Measurements from ENCODE around the gene GTF2IRD1.
A peak's percentile ranks its signal among the peaks of the same experiment; 100 is the strongest.
"Not testable (repeated sequence)": the region's sequence is repeated elsewhere in the genome, so short reads cannot be mapped to it uniquely, and the experiment has no call there.

Gene GTF2IRD1

DNA sequence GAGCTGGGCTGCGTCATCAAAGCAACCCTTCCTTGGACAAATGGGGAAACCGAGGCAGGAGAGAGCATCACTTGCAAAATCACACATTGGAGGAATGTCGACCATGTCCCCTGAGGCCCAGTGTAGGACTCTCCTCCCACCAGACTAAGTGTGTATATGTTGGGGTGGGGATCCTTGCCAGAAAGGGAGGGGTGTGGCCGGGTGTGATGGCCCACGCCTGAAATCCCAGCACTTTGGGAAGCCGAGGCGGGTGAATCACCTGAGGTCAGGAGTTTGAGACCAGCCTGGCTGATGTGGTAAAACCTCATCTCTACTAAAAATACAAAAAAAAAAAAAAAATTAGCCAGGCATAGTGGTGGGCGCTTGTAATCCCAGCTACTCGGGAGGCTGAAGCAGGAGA, 23.3 kb upstream of the GTF2IRD1 start:
- DNase-seq (ENCODE audit: low read depth): not testable (repeated sequence)

DNA sequence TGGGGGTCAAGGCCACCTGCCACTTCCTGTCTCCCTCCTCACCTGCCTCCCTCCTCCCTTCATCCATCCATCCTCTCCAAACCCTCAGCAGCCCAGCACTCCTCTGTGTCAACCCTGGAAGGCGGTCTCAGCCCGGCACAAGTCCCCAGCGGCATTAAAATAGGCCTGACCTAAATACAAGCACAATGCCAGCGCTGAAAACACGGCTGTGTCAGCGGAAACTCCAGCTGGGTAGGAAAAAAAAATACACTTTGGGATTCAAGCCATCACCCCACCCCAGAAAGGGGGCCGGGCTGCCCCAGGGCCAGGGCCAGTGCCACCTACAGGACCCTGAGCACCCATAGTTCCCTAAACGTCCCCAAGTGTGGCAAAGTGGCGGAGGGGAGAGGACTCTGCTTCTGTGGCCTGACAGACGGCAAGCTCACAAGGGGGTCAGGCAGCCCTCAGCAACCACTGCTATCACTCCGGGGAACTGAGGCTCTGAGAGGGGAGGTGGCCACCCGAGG, 22.7 kb upstream of the GTF2IRD1 start:
- no peak for DNase-seq (ENCODE audit: low read depth)

DNA sequence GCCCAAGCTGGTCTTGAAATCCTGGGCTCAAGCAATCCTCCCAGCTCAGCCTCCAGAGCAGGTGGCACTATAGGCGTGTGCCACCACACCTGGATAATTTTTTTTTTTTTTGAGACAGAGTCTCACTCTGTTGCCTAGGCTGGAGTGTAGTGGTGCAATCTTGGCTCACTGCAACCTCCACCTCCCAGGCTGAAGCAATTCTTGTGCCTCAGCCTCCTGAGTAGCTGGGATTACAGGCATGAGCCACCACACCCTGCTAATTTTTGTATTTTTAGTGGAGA, 16.5 kb upstream of the GTF2IRD1 start:
- DNase-seq (ENCODE audit: low read depth): not testable (repeated sequence)

DNA sequence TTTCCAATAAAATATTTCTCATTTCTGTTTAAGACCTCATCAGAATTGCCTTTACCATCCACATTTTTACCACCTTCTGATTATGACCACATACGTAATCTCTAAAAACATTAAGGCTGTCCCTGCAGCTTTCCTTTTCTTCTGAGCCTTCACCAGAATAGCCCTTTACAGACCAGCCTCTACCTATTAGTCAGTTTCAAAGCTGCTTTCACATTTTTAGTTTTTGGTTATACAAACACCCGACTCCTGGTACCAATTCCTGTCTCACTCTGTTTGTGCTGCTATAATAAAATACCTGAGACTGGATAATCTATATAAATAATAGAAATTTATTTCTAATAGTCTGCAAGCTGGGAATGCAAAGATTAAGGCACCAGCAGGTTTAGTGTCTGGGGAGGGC, 15.4 kb upstream of the GTF2IRD1 start:
- no peak for DNase-seq (ENCODE audit: low read depth)

DNA sequence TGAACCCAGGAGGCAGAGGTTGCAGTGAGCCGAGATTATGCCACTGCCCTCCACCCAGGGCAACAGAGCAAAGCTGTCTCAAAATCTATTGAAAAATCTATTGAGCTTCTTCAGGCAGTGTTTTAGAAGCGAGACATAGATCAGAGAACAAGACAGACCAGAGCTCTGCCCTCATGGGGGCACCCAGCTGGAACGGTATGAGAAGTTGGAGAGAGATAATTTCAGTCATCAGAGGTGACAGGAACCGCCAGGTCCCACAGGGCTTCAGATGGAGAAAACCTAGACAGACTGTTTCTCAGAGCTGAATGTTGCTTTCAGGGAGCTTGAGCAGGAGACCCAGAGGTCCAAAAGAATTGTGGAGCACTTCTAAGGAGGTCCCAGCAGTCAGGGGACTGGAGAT, 14.2 kb upstream of the GTF2IRD1 start:
- DNase-seq (ENCODE audit: low read depth): no peak

DNA sequence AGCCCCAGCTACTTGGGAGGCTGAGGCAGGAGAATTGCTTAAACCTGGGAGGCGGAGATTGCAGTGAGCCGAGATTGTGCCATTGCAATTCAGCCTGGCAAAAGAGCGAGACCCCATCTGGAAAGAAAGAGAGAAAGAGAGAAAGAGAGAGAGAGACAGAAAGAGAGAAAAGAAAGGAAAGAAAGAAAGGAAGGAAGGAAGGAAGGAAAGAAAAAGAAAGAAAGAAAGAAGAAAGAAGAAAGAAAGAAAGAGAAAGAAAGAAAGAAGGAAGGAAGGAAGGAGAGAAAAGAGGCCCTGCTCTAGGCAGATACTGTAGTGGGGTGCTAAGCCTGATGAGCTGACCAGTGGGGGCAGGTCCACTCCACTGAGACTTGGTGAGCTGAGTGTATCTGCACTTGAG, 13.6 kb upstream of the GTF2IRD1 start:
- DNase-seq (ENCODE audit: low read depth): not testable (repeated sequence)

DNA sequence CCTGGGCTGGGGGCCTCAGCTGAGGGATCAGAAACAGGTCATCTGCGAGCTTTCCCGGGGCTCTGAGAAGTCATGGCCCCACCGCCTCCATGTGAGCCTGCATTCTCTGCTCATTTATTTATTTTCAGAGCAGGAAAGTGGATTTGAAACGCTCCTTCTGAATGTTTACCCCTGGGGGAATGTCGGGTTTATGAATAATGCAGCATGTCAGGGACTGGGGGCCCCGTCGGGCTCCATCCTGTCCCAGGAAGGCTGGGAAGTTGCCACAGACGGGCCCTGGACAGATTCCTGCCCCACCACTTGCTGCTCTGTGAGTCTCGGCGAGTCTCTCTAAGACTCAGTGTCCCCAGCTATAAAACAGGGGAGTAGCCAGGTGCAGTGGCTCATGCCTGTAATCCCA, 11.9 kb upstream of the GTF2IRD1 start:
- no peak for DNase-seq (ENCODE audit: low read depth)

DNA sequence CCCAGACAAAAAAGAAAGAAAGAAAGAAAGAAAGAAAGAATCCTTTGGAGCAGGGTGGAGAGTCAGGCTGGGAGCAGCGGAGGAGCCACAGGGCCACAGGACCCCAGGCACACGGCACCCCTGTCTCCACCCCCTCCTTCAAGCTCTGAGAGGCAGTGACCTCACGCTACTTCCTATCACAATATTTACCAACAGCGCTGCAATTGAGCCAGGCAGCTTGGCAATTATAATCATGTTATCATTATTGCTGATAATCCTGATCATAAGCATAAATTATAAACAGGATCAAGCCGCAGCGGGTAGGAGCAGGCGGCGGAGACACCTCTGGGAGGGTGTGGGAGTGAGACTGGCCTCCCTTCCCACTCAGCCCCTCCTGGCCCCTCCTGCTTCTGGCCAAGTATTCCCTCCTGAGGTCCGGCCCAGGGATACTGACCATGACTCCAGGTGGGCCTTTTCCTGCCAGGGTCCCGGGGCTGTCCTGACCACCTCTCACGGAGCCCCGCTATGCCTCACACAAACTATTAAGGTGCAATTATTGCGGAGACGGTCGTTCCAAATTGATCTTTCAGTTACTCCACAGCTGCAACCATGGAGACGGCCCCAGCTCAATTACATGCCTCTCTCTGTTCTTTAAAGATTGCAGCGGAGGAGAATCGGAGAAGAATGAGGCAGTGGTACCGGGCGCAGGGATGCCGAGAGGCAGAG, 10.0 kb upstream of the GTF2IRD1 start:
- no peak for DNase-seq (ENCODE audit: low read depth)

DNA sequence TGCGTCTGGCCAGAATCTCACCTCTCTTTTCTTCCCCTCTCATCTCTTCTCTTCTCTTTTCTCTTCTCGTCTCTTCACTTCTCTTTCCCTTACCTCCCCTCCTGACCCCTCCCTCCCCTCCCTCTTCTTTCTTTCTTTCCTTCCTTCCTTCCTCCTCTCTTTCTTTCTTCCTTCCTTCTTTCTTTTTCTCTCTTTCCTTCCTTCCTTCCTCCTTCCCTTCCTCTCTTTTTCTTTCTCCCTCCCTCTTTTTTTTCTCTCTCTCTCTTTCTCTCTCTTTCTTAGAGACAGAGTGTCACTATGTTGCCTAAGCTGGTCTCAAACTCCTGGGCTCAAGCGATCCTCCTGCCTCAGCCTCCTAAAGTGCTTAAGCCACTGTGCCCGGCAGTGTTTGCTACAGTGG, 4.6 kb upstream of the GTF2IRD1 start:
- DNase-seq (ENCODE audit: low read depth): no peak

DNA sequence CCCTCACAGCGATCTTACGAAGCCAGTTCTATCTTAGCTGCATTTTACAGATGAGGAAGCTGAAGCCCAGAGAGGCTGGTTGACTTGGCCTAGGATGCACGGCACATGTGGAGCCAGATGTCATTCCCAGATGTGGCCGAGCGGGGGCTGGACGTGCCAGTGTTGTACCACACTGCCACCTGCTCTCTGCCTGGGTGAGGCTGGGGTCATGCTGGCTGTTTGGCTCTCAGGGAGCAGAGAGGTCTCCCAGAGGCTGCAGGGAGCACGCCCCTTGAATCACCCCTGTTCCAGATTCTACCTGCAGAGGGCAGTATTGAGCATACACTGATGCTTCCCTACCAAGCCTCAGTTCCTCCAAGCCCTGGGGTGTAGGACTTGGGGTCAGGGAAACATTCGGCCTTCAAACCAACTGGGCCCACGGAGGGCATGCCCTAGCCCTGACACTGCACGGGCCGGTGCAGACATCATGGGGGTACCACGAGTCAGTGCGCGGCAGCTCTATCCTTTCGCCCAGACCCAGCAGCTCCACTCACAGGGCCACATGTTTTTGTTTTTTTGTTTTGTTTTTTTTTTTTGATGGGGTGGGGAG, 3.8 kb upstream of the GTF2IRD1 start:
- DNase-seq (ENCODE audit: low read depth): peak; percentile 26

DNA sequence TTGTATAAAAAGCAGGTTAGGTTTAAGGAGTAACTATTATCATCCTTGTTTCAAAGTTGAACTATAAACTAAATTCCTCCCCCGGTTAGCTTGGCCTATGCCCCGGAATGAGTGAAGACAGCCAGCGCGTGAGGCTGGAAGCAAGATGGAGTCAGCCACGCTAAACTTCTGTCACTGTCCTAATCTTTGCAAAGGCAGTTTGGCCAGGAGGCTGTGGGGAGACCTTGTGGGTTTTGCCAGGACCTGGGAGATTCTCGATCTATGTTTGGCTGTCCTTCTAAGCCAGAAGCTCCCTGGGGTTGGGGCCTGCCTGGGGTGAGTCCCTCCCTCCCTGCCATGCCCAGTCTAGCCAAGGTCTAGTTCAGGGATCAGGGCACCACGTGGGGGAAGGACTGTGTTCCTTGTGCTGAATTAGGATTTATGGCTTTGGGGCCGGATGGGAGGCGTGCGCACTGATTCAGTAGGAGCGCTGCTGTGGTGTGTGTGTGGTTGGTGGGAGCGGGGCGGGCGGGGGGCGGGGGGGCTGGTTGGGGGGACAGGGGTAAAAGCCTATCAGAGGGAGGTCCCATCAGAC, 871 bp upstream of the GTF2IRD1 start:
- no peak for DNase-seq (ENCODE audit: low read depth)

DNA sequence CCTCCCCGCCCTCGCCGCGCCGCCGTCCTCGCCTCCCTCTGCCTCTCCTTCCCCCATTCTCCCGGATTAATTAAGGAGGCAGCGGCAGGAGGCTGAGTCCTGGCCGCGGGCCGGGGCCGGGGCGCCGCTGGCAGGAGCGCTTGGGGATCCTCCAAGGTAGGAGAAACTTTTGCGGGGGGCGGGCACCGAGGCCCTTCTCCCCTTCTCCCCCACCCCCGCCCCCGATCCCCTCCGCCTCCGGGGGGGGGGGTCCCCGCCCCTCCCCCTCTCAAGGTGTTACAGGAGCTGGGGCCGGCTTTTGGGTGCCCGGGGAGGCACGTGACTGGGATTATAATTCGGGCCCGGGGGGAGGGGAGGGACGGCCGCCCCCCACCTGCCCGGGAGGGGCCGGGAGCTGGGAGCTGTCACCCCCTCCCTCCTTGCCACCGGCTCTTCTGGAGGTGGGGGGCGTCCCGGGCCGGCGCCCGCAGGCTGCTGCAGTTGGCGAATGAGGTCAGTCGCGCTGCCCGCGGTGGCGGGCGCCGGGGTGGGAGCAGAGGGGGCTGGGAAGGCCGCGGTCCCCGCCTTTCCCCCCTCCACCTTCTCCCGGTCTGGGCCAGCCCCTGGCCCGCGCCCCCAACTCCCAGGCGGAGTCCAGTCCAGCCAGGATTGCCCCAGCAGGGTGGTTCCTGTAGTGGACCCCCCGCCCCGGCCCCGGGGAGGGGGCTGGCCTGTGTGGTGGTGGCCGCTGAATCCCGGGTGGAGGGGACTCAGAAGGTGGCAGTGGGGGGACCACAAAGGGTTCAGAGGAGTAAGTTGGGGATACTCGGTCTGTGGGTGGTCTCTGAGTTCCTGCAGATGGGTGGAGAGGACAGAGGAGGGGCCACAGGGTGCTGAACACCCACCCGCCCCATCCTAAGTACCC, 567 bp downstream of the GTF2IRD1 start:
- DNase-seq (ENCODE audit: low read depth): no peak

DNA sequence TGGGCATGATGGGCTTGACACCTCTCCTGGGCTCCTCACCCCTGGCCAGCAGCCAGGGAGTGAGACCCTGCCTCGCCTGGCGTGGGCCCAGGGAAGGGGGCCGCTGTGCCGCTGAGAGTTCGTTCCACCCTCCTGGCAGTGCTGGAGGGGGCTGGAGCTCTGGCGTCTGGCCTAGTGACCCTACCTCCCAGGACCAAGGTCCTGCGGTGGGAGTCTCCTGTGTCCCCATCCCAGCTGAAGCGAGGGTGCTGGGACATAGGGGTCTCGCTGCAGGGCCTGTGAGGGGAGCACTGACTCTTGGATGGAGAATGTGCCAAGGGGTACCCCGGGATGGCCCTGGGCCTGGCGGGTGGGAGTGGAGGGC, 1.2 kb downstream of the GTF2IRD1 start:
- DNase-seq (ENCODE audit: low read depth): no peak

DNA sequence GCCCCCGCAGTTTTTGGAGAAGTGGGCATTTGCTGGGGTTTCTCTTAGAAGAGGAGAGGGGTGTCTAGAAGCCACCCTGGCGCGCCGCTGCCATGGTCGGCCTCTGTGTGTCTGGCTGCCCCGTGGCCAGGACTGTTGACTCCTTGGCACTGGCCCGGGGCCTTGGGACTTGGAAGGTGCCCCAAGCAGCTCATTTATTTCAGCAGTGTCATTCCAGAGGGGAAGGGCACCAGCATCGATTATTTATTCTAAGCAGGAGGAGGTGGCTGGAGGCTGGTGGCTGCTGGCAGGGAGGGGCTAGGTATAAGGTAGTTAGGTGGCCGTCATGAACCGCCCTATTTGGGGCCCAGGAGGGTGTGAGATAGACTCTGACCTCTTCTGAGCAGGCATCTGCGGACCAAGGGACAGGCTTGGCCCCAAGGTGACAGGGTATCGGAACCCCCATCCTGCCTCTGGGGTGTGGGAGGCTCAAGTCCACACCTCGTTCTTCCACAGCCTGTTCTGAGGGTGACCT, 1.6 kb downstream of the GTF2IRD1 start:
- DNase-seq (ENCODE audit: low read depth): no peak

DNA sequence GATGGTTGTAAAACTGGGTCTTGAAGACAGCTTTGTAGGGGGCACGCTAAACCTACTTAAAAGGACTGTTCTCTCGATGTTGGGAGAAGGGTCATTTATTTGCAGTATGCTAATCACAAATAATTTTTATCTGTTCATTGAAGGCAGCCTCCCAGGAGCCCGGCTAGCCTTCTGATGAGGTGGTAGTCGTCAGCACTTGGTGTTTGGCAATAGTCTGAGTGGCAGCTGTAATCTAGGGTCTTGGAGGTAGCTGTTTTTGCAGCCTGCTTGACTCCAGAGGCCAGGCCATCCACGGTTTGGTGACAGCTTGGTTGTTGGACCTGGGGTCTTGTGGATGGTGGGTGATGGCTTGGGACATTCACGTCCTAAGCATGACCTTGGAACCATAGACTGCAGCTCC, 2.2 kb downstream of the GTF2IRD1 start:
- DNase-seq (ENCODE audit: low read depth): no peak

DNA sequence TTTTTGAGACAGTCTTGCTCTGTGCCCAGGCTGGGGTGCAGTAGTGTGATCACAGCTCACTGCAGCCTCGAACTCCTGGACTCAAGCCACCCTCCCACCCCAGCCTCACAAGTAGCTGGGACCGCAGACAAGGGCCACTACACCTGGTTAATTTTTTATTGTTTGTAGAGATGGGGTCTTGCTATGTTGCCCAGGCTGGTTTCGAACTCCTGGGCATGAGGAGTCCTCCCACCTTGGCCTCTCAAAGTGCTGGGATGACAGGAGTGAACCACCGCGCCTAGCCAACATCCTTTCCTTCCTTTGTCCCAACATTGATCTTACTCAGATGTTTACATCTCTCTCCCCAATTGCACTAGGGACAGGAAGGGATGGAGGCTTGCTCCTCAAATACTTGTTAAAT, 3.3 kb downstream of the GTF2IRD1 start:
- DNase-seq (ENCODE audit: low read depth): no peak

DNA sequence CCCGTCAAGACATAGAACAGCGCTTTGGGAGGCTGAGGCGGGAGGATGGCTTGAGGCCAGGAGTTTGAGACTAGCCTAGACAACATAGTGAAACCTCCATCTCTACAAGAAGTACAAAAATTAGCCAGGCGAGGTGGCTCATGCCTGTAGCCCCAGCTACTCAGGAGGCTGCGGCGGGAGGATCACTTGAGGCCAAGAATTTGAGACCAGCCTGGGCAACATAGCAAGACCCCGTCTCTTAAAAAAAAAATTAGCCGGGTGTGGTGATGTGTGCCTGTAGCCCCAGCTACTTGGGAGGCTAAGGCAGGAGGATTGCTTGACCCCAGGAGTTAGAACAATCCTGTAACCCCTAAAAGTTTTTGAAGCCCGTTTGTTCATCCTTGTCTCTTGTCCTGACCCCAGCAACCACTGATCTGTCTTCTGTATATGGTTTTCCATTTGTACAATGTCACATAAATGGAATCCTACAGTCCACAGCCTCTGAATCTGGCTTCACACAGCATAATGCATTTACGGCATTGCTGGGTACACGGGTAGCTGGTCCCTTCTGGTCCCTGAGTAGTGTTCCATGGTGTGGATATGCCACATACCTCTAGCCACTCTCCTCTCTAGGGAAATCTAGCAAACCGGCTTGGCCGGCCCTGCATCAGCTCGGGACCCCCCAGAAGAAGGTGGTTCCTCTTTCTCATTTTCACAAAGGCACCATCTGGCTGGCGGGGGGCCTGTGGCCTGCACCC, 8.4 kb downstream of the GTF2IRD1 start:
- DNase-seq (ENCODE audit: low read depth): no peak

DNA sequence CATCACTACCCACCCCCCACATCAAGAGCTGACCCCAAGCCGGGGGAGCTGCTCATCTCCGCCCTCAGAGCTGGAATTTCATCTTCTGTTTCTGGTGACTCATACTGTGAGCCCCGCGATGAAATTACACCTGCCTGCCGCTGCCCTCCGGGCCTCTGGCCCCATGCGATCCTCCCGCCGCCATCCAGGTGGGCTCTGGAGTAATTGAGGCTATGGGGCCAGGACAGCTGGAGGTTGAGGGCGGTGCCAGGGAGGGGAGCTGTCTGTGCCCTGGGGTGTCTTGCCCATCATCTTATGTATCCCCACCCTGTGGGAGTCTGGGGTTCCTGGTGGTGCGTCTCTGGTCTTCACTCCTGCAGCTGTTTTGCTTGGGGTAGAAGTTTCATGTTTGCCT, 9.0 kb downstream of the GTF2IRD1 start:
- no peak for DNase-seq (ENCODE audit: low read depth)

DNA sequence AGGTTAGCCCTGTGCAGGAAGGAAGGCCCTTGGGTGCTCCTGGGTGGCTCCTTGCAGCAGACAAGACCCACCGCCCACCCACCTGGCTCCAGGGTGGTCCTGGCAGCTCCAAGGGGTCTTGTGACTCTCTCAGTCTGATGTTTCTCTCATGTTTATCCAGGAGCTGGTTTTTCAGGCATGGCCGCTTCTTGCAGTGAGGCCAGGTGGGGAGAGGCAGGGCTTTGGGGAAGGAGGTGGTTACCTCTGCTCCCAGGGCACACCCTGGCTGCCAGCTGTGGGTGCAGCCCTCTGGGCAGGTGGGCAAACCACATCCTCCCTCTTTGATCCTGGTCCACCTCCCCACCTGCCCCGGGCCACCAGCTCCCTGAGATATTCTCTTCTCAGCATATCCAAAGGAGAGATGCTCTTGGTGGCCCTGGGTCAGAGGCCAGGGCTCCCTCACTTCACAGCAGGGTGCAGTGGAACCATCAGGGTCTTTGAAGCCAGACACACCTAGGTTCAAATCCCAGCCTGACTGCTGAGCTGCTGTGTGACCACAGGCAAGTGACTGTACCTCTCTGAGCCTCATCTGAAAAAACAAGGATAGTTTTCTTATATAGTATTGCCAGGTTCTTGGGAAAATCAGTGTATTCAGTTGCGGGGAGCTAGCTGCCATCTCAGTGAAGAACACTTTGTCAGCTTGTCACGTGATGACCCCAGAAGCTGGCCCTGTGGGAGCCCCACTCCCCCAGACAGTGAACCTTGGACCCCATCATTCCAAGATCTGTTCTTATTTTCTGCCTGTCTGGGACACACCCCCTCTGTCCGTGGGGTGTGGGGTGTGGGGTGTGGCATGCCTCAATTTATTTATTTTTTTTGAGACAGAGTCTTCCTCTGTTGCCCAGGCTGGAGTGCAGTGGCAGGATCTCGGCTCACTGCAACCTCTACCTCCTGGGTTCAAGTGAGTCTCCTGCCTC, 11.5 kb downstream of the GTF2IRD1 start:
- no peak for DNase-seq (ENCODE audit: low read depth)

DNA sequence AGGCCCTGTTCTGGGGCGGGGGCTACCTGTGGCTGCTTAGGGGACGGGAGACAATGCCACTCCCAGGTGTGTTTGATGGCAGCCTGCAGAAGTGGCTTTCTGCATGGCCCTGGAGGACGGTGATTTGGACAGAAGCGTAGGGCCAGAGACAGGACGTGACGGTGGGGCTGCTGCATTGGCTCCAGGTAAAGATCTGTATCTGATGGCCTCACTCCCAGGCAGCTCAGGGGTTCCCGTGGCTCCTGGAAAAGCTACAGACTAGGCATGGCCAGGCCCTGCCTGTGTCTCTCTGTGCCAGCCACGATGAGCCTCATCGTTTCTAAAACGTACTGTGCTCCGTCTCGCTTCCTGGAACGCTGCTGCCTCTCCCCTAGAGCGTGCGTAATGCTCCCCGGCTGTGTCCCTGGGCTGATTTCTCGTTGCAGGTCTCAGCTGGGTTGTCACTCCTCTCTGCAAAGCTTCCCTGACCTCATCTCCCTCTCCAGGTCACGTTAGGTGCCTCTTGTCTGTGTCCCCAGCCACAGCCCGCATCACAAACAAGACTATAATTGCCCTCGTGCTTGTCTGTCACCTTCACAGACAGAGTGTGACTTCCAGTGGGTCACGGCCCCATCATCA, 12.6 kb downstream of the GTF2IRD1 start:
- no peak for DNase-seq (ENCODE audit: low read depth)

Measured in stimulated activated CD8-positive, alpha-beta memory T cell treated with anti-CD3 and anti-CD28 coated beads, Interleukin-15, amount 100 ng/mL, for 24 hours (primary cell).